SJCRH30 (cell line): ENCODE results near the gene MRPL32. TPM values are rescaled to one million over a fixed set of nuclear protein-coding genes. Genes with fewer than 3 reads are reported as not detected.
"Not testable (repeated sequence)": the region's sequence is repeated elsewhere in the genome, so short reads cannot be mapped to it uniquely, and the experiment has no call there.

ENCODE experiments used
- DNase-seq, 2 experiments: peaks; one replicate each; pipeline ENCODE4 v3.0.0-alpha.2; 2015 to 2020
- H3K27ac ChIP-seq: fragments of 250-450 bp; sonication (Bioruptor Pico); 2 replicates; pipeline ENCODE4 v1.5.1; 2020; ENCODE audit warnings: mild to moderate bottlenecking, moderate library complexity
- H3K27me3 ChIP-seq: fragments of 250-450 bp; sonication (Bioruptor Pico); 2 replicates; pipeline ENCODE4 v1.5.1; 2020; ENCODE audit warnings: mild to moderate bottlenecking, moderate library complexity
- H3K36me3 ChIP-seq: fragments of 250-450 bp; sonication (Bioruptor Pico); 2 replicates; pipeline ENCODE4 v1.5.1; 2020; ENCODE audit warnings: mild to moderate bottlenecking, moderate library complexity
- H3K4me1 ChIP-seq: fragments of 250-450 bp; sonication (Bioruptor Pico); 2 replicates; pipeline ENCODE4 v1.5.1; 2020; ENCODE audit warnings: mild to moderate bottlenecking, moderate library complexity
- H3K4me3 ChIP-seq: fragments of 250-450 bp; sonication (Bioruptor Pico); 2 replicates; pipeline ENCODE4 v1.5.1; 2020; ENCODE audit warnings: mild to moderate bottlenecking, moderate library complexity
- H3K9me3 ChIP-seq: fragments of 250-450 bp; sonication (Bioruptor Pico); replicated peaks from 2 replicates; pipeline ENCODE4 v1.5.1; 2020; ENCODE audit warnings: mild to moderate bottlenecking, moderate library complexity
- total RNA-seq: library from RNA; depleted of rRNA; stranded (reverse); fragments of >200 nt; shearing (Covaris generic); gene quantifications from 2 replicates; pipeline ENCODE4 v1.2.3, GENCODE V29; 2014; rRNA removed

MRPL32 gene
- 68.0 and 79.4 TPM in 2 replicates for total RNA-seq

DNA sequence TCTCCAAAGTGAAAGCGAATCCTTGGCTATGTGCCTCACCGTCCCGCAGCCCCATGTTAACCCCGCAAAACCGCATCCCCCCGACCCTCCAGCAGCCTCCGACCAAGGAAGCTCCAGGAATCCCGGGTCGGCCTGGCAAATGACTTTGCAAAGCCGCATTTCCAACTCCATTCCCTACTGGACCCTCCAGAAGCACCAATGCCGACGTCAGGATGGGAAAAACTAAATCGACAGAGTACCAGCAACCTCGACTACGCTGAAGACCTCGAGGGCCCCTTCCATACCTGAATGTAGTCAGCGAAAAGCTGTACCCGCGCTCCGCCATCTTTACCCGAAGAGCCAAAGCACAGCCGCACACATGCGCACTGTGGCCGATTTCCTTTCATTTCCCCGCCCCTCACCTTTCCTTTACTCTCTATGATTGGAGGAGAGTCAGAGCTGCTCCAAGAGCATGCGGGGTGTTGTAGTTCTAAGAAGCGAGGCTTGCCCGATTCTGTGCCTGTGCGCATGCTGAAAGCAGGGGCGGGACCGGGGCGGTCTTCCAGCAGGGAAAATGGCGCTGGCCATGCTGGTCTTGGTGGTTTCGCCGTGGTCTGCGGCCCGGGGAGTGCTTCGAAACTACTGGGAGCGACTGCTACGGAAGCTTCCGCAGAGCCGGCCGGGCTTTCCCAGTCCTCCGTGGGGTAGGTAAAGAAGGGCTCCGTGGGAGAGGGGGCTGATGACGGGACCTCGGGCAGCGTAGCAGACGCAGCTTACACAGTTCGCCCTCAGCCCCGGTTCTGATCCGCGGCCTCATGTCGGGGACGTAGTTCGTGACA is at the start of gene MRPL32, which contains the start of gene PSMA2:
Gene MRPL32, plus strand, starts transcription at position 543 of the 818 bp plus-strand sequence. Its CDS starts 11 bp downstream, at position 554.
Gene PSMA2, minus strand, starts transcription at position 341 of the 818 bp plus-strand sequence. Its CDS starts 16 bp downstream, at position 325.
- peak within 1 kb of the TSS; percentile 67 for H3K27ac ChIP-seq
- peak; percentile 97 to 99 for DNase-seq

DNA sequence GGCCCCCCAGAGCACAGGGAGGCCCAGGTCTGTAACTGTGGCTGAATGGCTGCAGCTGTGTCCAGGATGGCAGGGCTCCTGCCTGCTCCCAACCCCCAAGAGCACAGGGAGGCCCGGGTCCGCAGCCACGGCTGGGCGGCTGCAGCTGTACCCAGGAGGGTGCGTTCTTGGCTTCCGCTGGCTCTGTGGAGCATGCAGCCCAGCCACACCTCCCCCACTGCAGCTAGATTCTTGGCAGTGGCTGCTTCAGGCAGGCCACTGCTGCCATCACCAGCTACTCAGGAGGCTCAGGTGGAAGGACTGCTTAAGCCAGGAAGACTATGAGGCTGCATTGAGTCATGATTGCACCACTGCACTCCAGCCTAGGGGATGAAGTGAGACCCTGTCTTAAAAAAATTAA is 48.2 kb upstream of the MRPL32 start:
- Histone ChIP-seq H3K4me1 (no peaks in the 10 kb centered on the region), H3K27me3 (0 out of 2 replicates have a peak, but pooled peaks cover 2% of the 10 kb centered on the region), H3K36me3 (no peaks in the 10 kb centered on the region), H3K9me3 (no peaks in the 10 kb centered on the region; the same call in 1 of the 2 replicates), H3K27ac (no peak overlapping the region), H3K4me3 (no peak overlapping the region)
- no peak for DNase-seq

More for the DNA sequence above, at the start of gene MRPL32, which contains the start of gene PSMA2:
- Histone ChIP-seq H3K4me3 (peak within 1 kb of the TSS; percentile 89), H3K27me3 (no peaks in the 10 kb centered on the region), H3K36me3 (peaks cover 36% of the 10 kb centered on the region), H3K9me3 (no peaks in the 10 kb centered on the region), H3K4me1 (no peaks in the 10 kb centered on the region)

DNA sequence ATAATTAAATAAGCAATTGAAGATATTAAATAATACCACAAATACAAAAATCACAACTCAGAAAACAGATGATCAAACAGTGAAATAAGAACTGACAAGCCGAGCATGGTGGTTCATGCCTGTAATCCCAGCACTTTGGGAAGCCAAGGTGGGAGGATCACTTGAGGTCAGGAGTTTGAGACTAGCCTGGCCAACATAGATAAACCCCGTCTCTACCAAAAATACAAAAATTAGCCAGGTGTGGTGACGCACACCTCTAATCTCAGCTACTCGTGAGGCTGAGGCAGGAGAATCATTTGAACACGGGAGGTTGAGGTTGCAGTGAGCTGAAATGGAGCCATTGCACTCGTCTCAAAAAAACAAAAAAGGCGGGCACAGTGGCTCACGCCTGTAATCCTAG is 47.0 kb upstream of the MRPL32 start:
- DNase-seq, H3K4me3 ChIP-seq, H3K36me3 ChIP-seq: not testable (repeated sequence)

DNA sequence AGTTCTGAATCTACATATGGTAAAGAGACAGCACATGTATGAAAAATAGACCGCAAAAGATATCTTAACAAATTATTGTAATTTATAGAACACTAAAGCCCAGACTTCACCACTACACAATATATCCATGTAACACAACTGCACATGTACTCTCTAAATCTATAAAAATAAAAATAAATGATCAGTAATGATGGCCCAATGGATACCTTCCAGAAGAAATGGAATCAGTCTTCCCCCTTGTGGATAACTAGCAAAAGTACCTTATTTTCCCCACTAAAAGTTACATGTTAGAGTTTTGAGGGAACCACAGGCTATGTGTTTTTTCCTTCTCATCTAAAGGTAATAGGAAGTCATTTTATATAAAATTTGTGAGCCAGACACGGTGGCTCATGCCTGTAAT is 46.0 kb upstream of the MRPL32 start:
- Histone ChIP-seq H3K27me3 (0 out of 2 replicates have a peak, but pooled peaks cover 2% of the 10 kb centered on the region), H3K4me3 (no peak overlapping the region), H3K27ac (no peak overlapping the region), H3K36me3 (no peaks in the 10 kb centered on the region), H3K9me3 (no peaks in the 10 kb centered on the region; the same call in 1 of the 2 replicates), H3K4me1 (no peaks in the 10 kb centered on the region)
- no peak for DNase-seq

More for the DNA sequence above, 47.0 kb upstream of the MRPL32 start:
- not testable (repeated sequence) for H3K27me3 ChIP-seq, H3K4me1 ChIP-seq, H3K27ac ChIP-seq, H3K9me3 ChIP-seq

DNA sequence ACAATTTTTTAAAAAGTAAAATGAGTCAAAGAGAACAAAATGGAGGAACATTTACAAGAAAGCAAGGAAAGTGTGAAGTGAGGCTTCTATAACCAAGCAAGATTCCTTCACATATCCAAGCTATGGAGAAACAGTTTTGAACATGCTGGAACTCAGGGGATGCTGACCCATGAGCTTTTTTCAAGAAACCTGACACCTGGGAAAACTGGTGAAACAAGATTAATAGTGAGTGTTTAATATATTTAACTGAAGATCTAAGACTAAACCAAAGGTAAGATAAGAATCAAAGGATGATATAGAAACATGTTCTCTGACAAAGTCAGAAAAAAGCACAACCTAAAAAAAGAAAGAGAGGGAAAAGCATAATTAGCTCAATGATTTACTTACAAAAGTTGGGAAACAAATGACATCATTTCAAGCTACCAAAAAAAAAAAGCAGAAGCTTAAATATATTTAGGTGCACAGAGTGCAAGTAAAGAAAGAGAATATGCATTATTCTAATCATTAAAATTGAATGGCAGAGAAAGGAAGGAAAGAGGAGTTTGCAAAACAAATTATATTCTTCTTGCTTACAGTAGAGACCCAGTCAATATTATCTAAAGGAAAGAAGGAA is 45.2 kb upstream of the MRPL32 start:
- DNase-seq = no peak

DNA sequence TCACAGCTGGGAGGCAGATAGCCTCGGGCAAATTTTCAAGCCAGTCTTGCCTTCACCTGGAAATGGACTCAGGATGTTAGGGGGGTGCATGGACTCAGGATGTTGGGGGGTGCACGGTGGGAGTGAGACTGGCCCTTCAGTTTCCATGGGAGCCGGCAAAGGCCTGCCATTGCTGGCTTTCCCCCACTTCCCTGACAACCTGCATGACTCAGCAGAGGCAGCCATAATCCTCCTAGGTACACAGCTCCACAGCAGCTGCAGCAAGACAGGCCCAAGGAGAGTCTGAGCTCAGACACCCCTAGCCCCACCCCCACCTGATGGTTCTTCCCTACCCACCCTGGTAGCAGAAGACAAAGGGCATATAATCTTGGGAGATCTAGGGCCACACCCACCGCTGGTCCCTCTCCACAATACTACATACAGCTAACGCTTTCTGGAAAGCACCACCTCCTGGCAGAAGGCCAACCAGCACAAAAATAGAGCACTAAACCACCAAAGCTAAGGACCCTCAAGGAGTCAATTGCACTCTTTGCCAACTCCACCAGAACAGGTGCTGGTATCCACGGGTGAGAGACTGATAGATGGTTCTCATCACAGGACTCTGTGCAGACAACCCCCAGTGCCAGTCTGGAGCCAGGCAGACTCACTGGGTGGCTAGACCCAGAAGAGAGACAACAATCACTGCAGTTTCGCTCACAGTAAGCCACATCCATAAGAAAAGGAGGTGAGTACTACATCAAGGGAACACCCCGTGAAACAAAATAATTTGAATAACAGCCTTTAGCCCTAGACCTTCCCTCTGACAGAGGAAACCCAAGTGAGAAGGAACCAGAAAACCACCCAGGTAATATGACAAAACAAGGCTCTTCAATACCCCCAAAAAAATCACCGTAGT is 38.6 kb upstream of the MRPL32 start:
- H3K36me3 ChIP-seq = no peaks in the 10 kb centered on the region
- peak; percentile 37 to 42 for DNase-seq
- H3K27ac ChIP-seq = no peak overlapping the region
- peaks cover 9% of the 10 kb centered on the region; the same call in 1 of the 2 replicates for H3K4me1 ChIP-seq
- H3K4me3 ChIP-seq = no peak overlapping the region
- H3K9me3 ChIP-seq = no peaks in the 10 kb centered on the region
- H3K27me3 ChIP-seq = no peaks in the 10 kb centered on the region

More for the DNA sequence above, 45.2 kb upstream of the MRPL32 start:
- Histone ChIP-seq H3K27me3 (0 out of 2 replicates have a peak, but pooled peaks cover 2% of the 10 kb centered on the region), H3K27ac (no peak overlapping the region), H3K4me1 (no peaks in the 10 kb centered on the region), H3K36me3 (no peaks in the 10 kb centered on the region), H3K4me3 (no peak overlapping the region), H3K9me3 (no peaks in the 10 kb centered on the region)

DNA sequence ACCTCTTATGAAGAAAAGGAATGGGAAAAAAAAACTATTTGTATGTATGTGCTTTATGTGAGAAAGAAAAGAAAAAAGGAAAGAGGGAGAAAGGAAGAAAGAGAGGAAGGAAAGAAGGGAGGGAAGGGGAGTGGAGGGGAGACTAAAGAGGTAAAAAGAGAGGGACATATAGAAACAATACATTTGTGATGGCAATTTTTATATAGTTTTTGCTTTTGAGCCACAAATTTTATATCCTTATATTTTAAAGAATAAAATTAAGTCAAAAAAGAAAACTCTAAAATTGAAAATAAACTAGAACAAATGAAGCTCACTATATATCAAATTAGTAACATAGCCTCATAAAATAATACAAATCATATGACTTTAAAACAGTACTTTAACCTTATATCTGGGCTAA is 31.3 kb upstream of the MRPL32 start:
- no peaks in the 10 kb centered on the region for H3K9me3 ChIP-seq
- H3K27me3 ChIP-seq = no peaks in the 10 kb centered on the region; the same call in 1 of the 2 replicates
- no peak overlapping the region for H3K27ac ChIP-seq
- no peaks in the 10 kb centered on the region for H3K4me1 ChIP-seq
- no peak for DNase-seq
- no peak overlapping the region for H3K4me3 ChIP-seq
- H3K36me3 ChIP-seq = no peaks in the 10 kb centered on the region

DNA sequence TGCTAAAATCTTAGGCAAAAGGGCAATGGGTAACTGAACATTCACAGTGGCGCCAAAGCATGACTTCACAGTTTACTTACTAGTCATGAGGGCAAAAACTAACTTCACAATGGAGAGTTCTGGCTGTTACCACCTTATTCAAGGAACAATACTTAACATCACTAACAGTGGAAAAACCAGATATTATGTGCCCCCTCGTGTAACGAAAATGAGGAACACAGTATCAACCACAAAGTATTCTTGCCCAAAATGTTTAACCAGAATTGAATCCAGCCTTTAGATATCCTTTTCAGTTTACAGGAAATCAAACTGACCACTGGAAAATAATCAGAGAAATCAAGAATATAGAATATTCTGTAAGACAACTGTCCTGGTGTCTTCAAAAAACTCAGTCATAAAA is 29.8 kb upstream of the MRPL32 start:
- H3K4me3 ChIP-seq = no peak overlapping the region
- no peaks in the 10 kb centered on the region for H3K4me1 ChIP-seq
- no peaks in the 10 kb centered on the region; the same call in 1 of the 2 replicates for H3K27me3 ChIP-seq
- no peak overlapping the region for H3K27ac ChIP-seq
- H3K36me3 ChIP-seq = no peaks in the 10 kb centered on the region
- no peak for DNase-seq
- H3K9me3 ChIP-seq = no peaks in the 10 kb centered on the region

DNA sequence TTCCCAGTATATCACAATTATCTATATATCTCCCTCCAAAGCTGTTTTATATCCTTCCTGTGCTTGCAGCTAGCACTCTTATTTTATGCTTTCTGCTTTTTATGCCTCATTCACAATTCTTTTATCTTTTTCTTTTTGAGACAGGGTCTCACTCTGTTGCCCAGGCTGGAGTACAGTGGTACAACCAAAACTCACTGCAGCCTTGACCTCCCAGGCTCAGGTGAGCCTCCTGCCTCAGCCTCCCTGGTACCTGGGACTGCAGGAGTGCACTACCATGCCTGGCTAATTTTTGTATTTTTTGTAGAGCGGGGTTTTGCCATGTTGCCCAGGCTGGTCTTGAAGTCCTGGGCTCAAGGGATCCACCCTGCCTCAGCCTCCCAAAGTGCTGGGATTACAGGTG is 26.0 kb upstream of the MRPL32 start:
- H3K4me3 ChIP-seq = no peak overlapping the region
- 0 out of 2 replicates have a peak, but pooled peaks cover 3% of the 10 kb centered on the region for H3K4me1 ChIP-seq
- H3K27me3 ChIP-seq = no peaks in the 10 kb centered on the region; the same call in 1 of the 2 replicates
- H3K27ac ChIP-seq = no peak overlapping the region
- no peak for DNase-seq
- H3K36me3 ChIP-seq = no peaks in the 10 kb centered on the region
- no peaks in the 10 kb centered on the region for H3K9me3 ChIP-seq

DNA sequence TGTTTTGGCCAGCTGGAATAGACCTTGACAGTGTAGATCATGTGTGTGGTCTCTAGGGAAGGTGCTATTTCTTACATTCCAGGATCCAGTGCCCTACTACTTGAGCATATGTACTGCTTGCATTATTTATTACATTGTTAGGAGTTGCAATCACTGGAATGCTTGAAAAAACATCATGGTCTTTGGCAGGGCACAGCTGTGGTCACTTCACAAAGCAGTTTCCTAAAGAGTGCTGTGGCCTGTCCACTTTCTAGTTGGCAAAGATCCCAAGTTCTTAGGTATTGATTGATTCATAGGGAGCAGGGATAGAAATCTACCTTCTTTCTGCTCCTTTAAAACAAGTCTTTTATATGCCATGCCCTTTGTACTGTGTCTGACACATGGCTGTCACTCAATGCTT is 24.9 kb upstream of the MRPL32 start:
- Histone ChIP-seq H3K9me3 (no peaks in the 10 kb centered on the region), H3K27me3 (no peaks in the 10 kb centered on the region; the same call in 1 of the 2 replicates), H3K4me3 (no peak overlapping the region), H3K4me1 (0 out of 2 replicates have a peak, but pooled peaks cover 3% of the 10 kb centered on the region), H3K36me3 (no peaks in the 10 kb centered on the region), H3K27ac (no peak overlapping the region)
- DNase-seq = no peak

DNA sequence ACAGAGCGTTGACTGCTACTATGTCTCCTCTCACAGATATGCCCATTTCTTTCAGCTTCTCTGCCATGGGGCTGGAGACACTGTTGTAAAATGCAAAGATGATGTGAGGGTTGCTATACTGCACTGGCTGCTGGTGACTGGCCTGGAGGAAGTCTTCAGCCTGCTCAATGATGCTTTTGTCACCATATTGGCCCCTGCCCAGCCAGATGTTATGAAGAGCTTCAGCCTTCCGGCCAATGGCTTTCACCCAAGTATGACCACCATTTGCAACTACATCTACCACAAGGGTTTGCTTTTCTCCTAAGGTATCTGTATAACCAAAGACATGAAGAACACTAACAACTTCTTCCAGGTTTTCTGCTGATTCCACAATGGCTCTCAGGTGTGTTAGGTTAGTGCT is 21.9 kb upstream of the MRPL32 start:
- Histone ChIP-seq H3K27ac (no peak overlapping the region), H3K4me3 (no peak overlapping the region), H3K9me3 (no peaks in the 10 kb centered on the region), H3K27me3 (no peaks in the 10 kb centered on the region), H3K4me1 (0 out of 2 replicates have a peak, but pooled peaks cover 3% of the 10 kb centered on the region), H3K36me3 (peaks cover 2% of the 10 kb centered on the region; the same call in 1 of the 2 replicates)
- DNase-seq = no peak

DNA sequence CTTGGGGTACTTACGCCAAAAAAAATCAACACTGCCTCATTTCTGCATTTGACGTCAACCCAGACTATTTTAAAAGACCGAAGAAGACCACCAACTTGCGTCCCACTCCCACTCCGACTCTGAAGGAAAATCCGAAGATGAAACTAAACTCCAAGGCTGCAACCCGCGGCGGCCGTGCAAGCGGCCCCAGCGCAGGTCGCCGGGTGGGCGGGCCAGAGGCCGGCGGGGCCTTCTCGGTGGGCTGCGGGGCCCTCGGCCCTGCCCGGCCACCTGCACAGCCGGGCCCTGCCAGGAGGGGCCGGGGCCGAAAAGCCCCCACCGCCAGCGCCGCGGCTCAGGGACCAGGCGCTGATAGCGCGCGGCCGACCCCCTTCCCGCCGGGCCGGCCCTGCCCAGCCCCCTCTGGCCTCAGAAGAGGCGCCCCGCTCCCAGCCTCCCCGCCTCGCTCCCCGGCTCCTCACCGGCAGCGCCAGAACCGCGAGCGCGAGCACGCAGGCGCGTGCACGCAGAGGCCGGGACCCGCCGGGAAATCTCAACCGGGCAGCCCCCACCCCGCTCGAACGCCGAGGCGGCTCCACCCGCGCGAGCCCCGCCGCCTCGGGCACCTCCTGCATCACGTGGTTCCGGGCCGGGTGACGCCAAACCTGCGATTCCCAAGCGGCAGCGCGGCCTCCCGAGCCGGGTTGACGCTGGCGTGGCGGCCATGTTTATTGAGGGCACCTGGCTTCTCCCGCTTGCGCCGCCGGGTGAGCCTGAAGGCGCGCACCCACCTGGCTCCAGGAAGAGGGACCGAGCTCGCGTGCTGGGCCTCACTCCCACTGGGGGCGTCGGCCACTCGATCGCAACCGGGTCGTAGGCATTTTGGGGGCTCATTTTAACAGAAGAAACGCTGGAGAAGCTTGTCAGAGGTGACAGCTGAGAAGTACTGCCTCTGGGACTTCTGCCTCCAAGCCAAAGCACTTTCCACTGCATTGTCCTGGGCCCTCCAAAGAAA is 20.4 kb upstream of the MRPL32 start, which contains the start of gene C7orf25:
Gene C7orf25, minus strand, starts transcription at position 617 of the 994 bp plus-strand sequence. CDS start 1,170 bp downstream, outside the sequence.
- Histone ChIP-seq H3K36me3 (peaks cover 16% of the 10 kb centered on the region), H3K4me1 (0 out of 2 replicates have a peak, but pooled peaks cover 3% of the 10 kb centered on the region), H3K4me3 (peak within 1 kb of the TSS; percentile 75), H3K27me3 (no peaks in the 10 kb centered on the region), H3K27ac (peak within 1 kb of the TSS; percentile 47), H3K9me3 (no peaks in the 10 kb centered on the region)
- peak; percentile 96 for DNase-seq

DNA sequence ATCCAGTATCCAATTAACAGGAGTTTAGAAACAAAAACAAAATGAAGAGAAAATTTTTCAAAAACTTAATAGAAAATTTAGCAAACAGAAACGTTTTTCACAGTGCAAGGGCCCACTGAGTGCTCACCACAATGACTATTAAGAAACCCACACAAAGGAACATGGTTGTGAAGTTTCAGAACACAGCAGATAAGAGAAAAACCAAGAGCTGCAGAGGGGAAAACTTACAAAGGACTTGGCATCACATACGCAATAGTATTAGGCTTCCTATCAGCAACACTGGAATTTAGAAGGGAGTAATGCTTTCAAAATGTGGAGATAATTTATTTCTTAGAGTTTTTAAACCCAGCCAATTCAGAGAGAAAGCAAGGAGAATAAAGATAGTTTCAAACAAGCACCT is 18.6 kb upstream of the MRPL32 start:
- H3K36me3 ChIP-seq = peaks cover 30% of the 10 kb centered on the region
- H3K9me3 ChIP-seq = no peaks in the 10 kb centered on the region
- H3K4me1 ChIP-seq = 0 out of 2 replicates have a peak, but pooled peaks cover 3% of the 10 kb centered on the region
- no peak overlapping the region for H3K27ac ChIP-seq
- H3K4me3 ChIP-seq = no peak overlapping the region
- no peaks in the 10 kb centered on the region for H3K27me3 ChIP-seq
- no peak for DNase-seq
